Dedifferentiated amniotic fluid mesenchymal stem cell (primary cell): Measurements from ENCODE around the gene CREBBP.

ENCODE experiments used
- DNase-seq: peaks from one replicate; pipeline ENCODE4 v3.0.0-alpha.2; 2016; ENCODE audit errors: extremely low spot score

The CREBBP gene

GRCh38 chr16:3879887-3880564 is 487 bp downstream of the CREBBP start:
- DNase-seq, result no peak

- DNase-seq, result no peak
Measured at GRCh38 chr16:3879258-3879886, 1.1 kb downstream of the CREBBP start.

- peak; percentile 25 for DNase-seq
Measured at GRCh38 chr16:3878610-3879009, 1.9 kb downstream of the CREBBP start.

GRCh38 chr16:3876695-3877094 is 3.8 kb downstream of the CREBBP start:
- no peak for DNase-seq

DNA sequence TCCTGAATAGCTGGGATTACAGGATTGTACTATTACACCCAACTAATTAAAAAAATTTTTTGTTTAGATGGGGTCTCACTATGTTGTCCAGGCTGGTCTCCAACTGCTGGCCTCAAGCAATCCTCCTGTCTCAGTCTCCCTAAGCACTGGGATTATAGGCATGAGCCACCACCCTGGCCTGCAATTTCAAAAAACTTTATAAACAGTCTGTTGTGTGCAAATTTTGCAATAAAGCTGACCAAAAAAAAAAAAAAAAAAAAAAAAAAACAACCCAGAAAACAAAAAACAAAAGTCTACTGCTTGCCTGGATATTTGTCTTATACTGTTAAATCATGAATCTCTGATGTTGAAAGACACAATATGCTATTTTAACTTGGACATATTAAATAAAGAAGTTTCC is 4.4 kb downstream of the CREBBP start:
- no peak for DNase-seq

DNA sequence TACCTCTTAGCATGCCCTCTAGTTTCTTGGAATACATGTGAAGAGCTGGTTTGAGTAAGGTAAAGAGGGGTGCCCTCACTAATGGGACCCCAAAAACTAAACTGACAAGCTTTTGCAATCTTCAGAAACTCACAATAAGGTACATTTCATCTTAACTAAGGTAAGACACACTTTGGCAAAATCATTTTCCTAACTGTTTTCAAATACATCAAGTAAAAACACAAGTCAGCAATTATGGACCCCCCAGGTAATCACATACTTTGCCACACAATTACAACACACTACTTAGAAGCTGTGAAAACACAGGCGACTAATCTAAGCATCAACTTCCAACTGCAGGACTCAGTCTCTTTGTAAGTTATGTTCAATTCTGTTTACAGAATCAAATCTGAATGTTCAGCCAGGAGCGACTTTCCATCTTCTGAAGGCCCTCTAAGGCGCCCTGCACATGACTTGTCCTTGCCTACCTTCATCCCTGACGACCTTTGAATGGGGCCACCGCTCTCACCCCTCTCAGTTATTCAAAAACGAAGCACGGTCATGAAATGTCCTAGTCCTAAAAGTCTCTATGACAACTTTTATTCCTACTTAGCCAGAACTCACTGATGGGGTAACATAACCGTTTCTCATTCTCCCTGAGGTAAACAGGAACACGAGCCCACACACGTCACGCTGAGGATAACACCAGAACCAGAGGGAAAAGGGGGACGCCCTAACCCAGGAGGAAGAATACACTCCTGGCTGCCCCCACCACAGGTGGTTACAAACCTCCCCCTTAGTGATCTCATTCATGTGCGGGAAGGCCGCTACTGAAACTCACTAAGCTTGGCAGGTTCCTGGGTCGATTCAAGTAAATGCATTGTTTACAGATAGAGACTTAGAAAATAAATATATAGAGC is 5.5 kb downstream of the CREBBP start:
- DNase-seq, result no peak

- DNase-seq, result no peak
Measured at GRCh38 chr16:3874242-3874641, 6.3 kb downstream of the CREBBP start.

DNA sequence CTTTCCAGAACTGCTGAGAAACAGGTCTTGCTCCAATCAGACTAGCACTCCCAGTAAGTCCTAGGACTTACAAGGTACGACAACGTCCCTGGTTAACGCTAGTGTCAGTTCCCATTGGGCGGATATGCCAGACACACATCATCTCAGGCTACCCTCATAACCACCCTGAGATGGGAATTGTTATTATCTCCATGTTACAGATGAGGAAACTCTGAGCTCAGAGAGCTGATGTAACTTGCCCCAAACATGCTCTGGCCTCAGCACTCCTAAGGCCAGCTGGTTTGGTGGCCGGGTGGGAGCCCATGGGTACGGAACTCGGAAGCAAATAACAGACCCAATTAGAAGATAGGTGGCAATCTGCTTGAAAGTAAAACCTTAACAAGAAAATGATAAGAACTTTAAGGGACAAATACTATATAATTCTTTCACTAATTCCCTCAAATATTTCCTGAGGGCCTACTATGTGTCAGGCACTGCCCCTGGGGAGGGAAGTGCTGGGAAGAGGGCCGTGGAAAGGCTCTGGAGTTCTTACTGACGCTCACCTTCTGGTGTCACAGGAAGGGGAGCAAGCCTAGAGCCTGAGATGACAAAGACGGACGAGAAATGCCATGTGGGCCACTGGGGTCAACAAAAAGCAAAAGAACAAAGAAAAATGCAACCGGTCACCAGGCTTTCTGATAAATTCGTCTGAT is 6.9 kb downstream of the CREBBP start:
- no peak for DNase-seq

- DNase-seq, result no peak
Measured at GRCh38 chr16:3872216-3872895, 8.2 kb downstream of the CREBBP start.

GRCh38 chr16:3868967-3869366 is 11.5 kb downstream of the CREBBP start:
- DNase-seq, result no peak

DNA sequence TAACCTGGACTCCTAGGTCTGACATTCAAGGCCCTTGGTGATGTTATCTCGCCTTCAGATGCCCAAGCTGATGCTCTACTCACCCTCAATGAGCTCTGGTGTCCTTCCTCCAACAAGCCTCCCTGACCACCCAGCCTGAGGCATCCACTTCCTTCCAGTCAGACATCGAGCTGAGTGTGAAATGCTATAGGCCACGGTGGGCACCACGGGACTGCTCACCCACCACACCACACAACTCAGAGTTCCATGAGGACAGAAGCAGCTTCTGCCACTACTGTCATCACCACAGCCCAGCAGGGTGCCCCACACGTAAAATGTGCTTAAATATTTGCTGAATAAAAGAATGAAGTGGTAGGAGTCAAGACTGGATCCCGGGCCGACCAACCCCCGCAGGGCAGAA is 12.0 kb downstream of the CREBBP start:
- no peak for DNase-seq

- no peak for DNase-seq
Measured at GRCh38 chr16:3866703-3867431, 13.6 kb downstream of the CREBBP start.

GRCh38 chr16:3865241-3865640 is 15.3 kb downstream of the CREBBP start:
- no peak for DNase-seq

DNA sequence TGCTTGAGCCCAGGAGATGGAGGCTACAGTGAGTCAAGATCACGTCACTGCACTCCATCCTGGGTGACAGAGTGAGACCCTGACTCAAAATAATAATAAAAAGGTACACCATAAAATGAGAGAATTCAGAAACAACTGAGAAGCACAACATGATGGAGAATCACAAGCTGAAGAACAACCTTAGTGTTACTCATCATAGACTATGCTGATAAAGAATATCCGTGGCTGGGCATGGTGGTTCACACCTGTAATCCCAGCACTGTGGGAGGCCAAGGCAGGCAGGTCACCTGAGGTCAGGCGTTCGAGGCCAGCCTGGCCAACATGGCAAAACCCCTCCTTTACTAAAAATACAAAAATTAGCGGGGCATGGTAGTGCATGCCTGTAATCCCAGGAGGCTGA is 16.0 kb downstream of the CREBBP start:
- DNase-seq, result no peak

- DNase-seq, result no peak
Measured at GRCh38 chr16:3863587-3863986, 16.9 kb downstream of the CREBBP start.

GRCh38 chr16:3861808-3862451 is 18.6 kb downstream of the CREBBP start:
- no peak for DNase-seq

DNA sequence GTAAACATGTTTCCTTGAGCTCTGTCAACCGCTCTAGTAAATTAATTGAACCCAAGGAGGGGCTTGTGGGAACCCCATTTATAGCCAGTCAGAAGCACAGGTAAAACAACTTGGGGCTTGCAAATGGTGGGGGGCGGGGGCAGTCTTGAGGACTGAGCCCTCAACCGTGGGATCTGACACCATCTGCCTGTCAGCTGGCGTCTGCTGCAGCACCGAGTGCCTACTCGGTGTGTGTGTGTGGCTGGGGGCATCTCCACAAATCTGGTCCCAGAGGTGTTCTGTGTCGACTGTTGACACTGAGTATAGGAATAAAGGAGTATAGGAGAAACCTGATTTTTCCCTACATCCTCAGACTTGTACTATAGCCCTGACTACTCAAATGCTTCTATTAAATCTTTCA is 20.6 kb downstream of the CREBBP start:
- DNase-seq, result no peak

- no peak for DNase-seq
Measured at GRCh38 chr16:3858801-3859200, 21.7 kb downstream of the CREBBP start.

- no peak for DNase-seq
Measured at GRCh38 chr16:3857189-3858043, 23.1 kb downstream of the CREBBP start.
